ENCODE results near the gene ELMO1. TPM values are rescaled to one million over a fixed set of nuclear protein-coding genes. Genes with fewer than 3 reads are reported as not detected.

ELMO1 gene
- total RNA-seq, 1 experiment from 2014 or later = 7.8 TPM

GRCh38 chr7:37462138-37462537 is 13.5 kb upstream of the ELMO1 start:
- Mint-ChIP-seq H3K27ac (no peak overlapping the region), H3K4me1 (no peaks in the 10 kb centered on the region), H3K27me3 (ENCODE audit: low read depth) (no peaks in the 10 kb centered on the region), H3K4me3 (no peak overlapping the region), H3K36me3 (ENCODE audit: insufficient read depth in 1 of 3, low read depth in 3 of 3) (no peaks in the 10 kb centered on the region; a peak in 1 of 7 replicates), H3K9me3 (no peaks in the 10 kb centered on the region; a peak in 2 of 5 replicates)
- H4K91ac ChIP-seq (ENCODE audit: insufficient read length, low read depth, low read length) = no peak overlapping the region
- H2BK20ac ChIP-seq (ENCODE audit: low read depth, low read length, poor library complexity, severe bottlenecking) = no peak overlapping the region
- H3T11ph ChIP-seq (ENCODE audit: low read length) = no peak overlapping the region
- no peak overlapping the region for H3K56ac ChIP-seq (ENCODE audit: insufficient read length, low read depth, low read length)
- no peaks in the 10 kb centered on the region for H3K79me2 ChIP-seq (ENCODE audit: insufficient read depth, low read length)
- no peak for DNase-seq
- H3K14ac ChIP-seq (ENCODE audit: insufficient read depth, low read length) = no peak overlapping the region
- no peak overlapping the region for H2BK15ac ChIP-seq (ENCODE audit: low read depth, low read length)
- no peak overlapping the region for H2AFZ ChIP-seq (ENCODE audit: low read length)
- no peak overlapping the region for H4K8ac ChIP-seq (replicated peaks; ENCODE audit: insufficient read length, low read depth, low read length)
- no peak overlapping the region for H3K23ac ChIP-seq (ENCODE audit: insufficient read length, low read depth, low read length)
- TF ChIP-seq CTCF (conservative IDR thresholded peaks at IDR 0.05) = no peak
- H3K9ac ChIP-seq (ENCODE audit: extremely low read depth, insufficient read length, low read length) = no peak overlapping the region
- H2BK12ac ChIP-seq (ENCODE audit: insufficient read length, low read depth, low read length) = no peak overlapping the region
- H2BK120ac ChIP-seq (ENCODE audit: low read depth, low read length, poor library complexity, severe bottlenecking) = no peak overlapping the region
- no peak overlapping the region for H3K4me2 ChIP-seq (ENCODE audit: insufficient read depth, insufficient read length, low read length)
- no peaks in the 10 kb centered on the region for H3K79me1 ChIP-seq (ENCODE audit: insufficient read depth, low read depth, low read length, poor library complexity, severe bottlenecking)
- no peaks in the 10 kb centered on the region for H4K20me1 ChIP-seq (ENCODE audit: control insufficient read depth, insufficient read depth, insufficient read length)
- H3K4ac ChIP-seq (ENCODE audit: low read depth, low read length) = no peak overlapping the region
- H4K5ac ChIP-seq (ENCODE audit: insufficient read length, low read depth, low read length) = no peak overlapping the region
- H2AK5ac ChIP-seq (ENCODE audit: insufficient read length, low read length) = no peak overlapping the region
- H3K27me3 ChIP-seq (ENCODE audit: insufficient read depth, low read length) = no peaks in the 10 kb centered on the region
- H3K18ac ChIP-seq (ENCODE audit: insufficient read length, low read depth, low read length) = no peak overlapping the region
- H3K4me1 ChIP-seq (ENCODE audit: insufficient read depth, low read length) = no peaks in the 10 kb centered on the region
- no peak overlapping the region for H3K27ac ChIP-seq (ENCODE audit: insufficient read length, low read depth, low read length)
- no CpG with 5 or more reads among the region's 1 CpG for WGBS (ENCODE audit: extremely low coverage, insufficient read length, low lambda C conversion rate)
- H3K9me3 ChIP-seq (ENCODE audit: control insufficient read depth, low read depth, low read length) = no peaks in the 10 kb centered on the region
- no peak overlapping the region for H2BK5ac ChIP-seq (ENCODE audit: insufficient read length, low read length)
- no peaks in the 10 kb centered on the region for H3K23me2 ChIP-seq (ENCODE audit: insufficient read length, low read depth, low read length, poor library complexity, severe bottlenecking)
